ENCODE measurements around the gene DPEP1. TPM values are rescaled to one million over a fixed set of nuclear protein-coding genes. Genes with fewer than 3 reads are reported as not detected.

DPEP1 gene
- total and polyA plus RNA-seq, 2 donors from 2014 or later = 24.2 to 433 TPM

DNA sequence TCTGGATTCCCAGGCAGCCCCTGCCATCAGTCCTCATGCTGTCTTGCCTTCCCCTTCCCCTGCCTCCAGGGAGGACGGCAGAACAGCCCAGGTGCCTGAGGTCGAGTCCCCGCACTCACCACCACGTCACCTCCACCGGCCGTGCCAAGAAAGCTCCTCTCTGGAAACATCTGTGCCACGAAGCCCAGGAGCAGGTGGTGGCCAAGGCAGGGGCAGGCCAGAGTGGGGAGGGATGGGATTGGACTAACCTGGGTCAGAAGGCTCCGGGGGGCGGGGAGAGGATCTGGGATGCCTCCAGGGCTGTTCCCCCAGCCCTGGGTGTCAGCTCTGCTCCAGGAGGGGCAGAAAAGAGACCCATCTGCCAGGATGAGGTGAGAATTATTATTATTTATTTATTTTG is 7.4 kb upstream of the DPEP1 start:
- TF ChIP-seq, protein P1, sequence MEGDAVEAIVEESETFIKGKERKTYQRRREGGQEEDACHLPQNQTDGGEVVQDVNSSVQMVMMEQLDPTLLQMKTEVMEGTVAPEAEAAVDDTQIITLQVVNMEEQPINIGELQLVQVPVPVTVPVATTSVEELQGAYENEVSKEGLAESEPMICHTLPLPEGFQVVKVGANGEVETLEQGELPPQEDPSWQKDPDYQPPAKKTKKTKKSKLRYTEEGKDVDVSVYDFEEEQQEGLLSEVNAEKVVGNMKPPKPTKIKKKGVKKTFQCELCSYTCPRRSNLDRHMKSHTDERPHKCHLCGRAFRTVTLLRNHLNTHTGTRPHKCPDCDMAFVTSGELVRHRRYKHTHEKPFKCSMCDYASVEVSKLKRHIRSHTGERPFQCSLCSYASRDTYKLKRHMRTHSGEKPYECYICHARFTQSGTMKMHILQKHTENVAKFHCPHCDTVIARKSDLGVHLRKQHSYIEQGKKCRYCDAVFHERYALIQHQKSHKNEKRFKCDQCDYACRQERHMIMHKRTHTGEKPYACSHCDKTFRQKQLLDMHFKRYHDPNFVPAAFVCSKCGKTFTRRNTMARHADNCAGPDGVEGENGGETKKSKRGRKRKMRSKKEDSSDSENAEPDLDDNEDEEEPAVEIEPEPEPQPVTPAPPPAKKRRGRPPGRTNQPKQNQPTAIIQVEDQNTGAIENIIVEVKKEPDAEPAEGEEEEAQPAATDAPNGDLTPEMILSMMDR (IDR thresholded peaks at IDR 0.05; ENCODE audit: borderline replicate concordance, extremely low read depth, insufficient read depth) = no peak

DNA sequence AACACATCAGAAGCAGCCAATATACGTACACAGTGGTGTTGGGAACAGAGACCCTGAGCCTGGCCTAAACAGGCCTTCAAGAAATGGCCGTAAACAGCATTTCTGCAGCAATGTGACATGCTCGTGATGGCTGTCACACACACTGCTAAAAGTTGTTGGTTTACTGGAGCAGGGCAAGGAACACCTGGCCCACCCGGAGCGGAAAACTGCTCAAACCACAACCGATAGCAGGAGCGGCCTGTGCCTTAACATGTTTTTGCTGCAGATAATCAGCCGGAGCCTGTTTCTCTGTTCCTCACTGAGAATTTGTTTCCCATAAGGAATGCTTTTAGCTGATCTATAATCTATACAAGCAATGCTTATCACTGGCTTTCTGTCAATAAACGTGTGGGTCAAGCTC is 6.0 kb upstream of the DPEP1 start:
- H3K4me1 ChIP-seq (ENCODE audit: control insufficient read depth in 2 of 3, insufficient read depth in 2 of 3, low read depth in 1 of 3, low read length in 3 of 3) = peaks cover 0 to 11% (median 7%) of the 10 kb centered on the region in 3 donors
- no peak for DNase-seq
- intact Hi-C loops (cut with DNase I) = no loop called here
- no peaks in the 10 kb centered on the region for H3K36me3 ChIP-seq (ENCODE audit: control insufficient read depth in 2 of 3, insufficient read depth in 3 of 3, low read length in 3 of 3)
- H3K27ac ChIP-seq (ENCODE audit: low read depth in 2 of 2, low read length in 2 of 2) = no peak overlapping the region
- no peak overlapping the region for H3K9ac ChIP-seq (ENCODE audit: low read length in 3 of 3)
- TF ChIP-seq, protein P1 (IDR thresholded peaks at IDR 0.05; ENCODE audit: borderline replicate concordance, extremely low read depth, insufficient read depth) = no peak
- H3K27me3 ChIP-seq (ENCODE audit: control insufficient read depth, insufficient read depth, low read length) = no peaks in the 10 kb centered on the region
- FAIRE-seq = no peak
- H3K9me3 ChIP-seq (ENCODE audit: control insufficient read depth in 2 of 3, insufficient read depth in 1 of 3, low read length in 3 of 3) = no peaks in the 10 kb centered on the region
- H3K4me3 ChIP-seq (ENCODE audit: low read length in 3 of 3) = no peak overlapping the region

More for the DNA sequence above, 7.4 kb upstream of the DPEP1 start:
- H3K27me3 ChIP-seq (ENCODE audit: control insufficient read depth, insufficient read depth, low read length) = no peaks in the 10 kb centered on the region
- no peak for DNase-seq
- H3K27ac ChIP-seq (ENCODE audit: low read depth in 2 of 2, low read length in 2 of 2) = no peak overlapping the region
- H3K4me3 ChIP-seq (ENCODE audit: low read length in 3 of 3) = no peak overlapping the region
- peaks cover 0 to 11% (median 10%) of the 10 kb centered on the region in 3 donors for H3K4me1 ChIP-seq (ENCODE audit: control insufficient read depth in 2 of 3, insufficient read depth in 2 of 3, low read depth in 1 of 3, low read length in 3 of 3)
- no peak overlapping the region for H3K9ac ChIP-seq (ENCODE audit: low read length in 3 of 3)
- H3K36me3 ChIP-seq (ENCODE audit: control insufficient read depth in 2 of 3, insufficient read depth in 3 of 3, low read length in 3 of 3) = no peaks in the 10 kb centered on the region
- intact Hi-C loops (cut with DNase I) = no loop called here
- no peak for FAIRE-seq
- H3K9me3 ChIP-seq (ENCODE audit: control insufficient read depth in 2 of 3, insufficient read depth in 1 of 3, low read length in 3 of 3) = no peaks in the 10 kb centered on the region

DNA sequence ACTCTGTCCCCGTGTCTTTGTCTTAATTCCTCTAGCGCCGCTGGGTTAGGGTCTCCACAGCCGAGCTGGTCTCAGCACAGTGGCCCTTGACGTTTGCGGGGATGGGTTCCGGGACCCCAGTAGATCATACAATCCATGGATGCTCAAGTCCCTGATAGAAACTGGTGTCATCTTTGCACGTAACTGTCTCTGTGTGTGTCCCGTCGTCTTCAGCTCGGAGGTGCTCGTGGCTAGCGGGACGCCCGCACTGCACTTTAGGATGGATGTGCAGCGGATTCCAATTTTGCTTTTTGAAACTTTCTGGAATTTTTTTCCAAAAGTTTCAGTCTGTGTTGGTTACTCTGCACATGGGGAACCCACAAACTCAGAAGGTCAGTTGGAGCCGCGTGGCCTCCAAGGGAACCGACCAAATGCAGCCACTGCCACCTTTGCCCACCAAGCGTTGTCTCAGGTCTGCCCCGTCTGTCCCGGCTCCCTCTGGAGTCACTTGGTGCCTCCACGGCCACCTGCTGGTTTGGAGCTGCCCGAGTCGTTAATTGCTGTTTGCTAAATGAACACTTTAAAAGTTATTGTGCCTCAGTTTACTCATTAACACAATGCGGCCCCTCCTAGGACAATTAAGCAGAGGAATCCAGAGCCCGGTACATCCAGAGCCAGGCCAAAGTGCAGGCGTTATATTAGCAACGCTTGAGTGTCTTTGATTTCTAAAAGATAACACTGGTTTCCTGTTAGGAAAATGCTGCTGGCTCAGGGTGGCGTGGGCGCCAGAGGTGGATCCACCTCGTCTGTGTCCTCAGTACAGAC is 5.3 kb upstream of the DPEP1 start:
- TF ChIP-seq, protein P1 (IDR thresholded peaks at IDR 0.05; ENCODE audit: borderline replicate concordance, extremely low read depth, insufficient read depth) = no peak
- DNase-seq (peak in 2 of 5 donors; percentile 34 to 46), FAIRE-seq (no peak)
- intact Hi-C loops (cut with DNase I) = no loop called here
- Histone ChIP-seq H3K36me3 (ENCODE audit: control insufficient read depth in 2 of 3, insufficient read depth in 3 of 3, low read length in 3 of 3) (no peaks in the 10 kb centered on the region), H3K27ac (ENCODE audit: low read depth in 2 of 2, low read length in 2 of 2) (no peak overlapping the region), H3K9ac (ENCODE audit: low read length in 3 of 3) (no peak overlapping the region), H3K4me1 (ENCODE audit: control insufficient read depth in 2 of 3, insufficient read depth in 2 of 3, low read depth in 1 of 3, low read length in 3 of 3) (peaks cover under 1 to 7% (median 4%) of the 10 kb centered on the region in 3 donors), H3K4me3 (ENCODE audit: low read length in 3 of 3) (no peak overlapping the region), H3K9me3 (ENCODE audit: control insufficient read depth in 2 of 3, insufficient read depth in 1 of 3, low read length in 3 of 3) (no peaks in the 10 kb centered on the region), H3K27me3 (ENCODE audit: control insufficient read depth, insufficient read depth, low read length) (no peaks in the 10 kb centered on the region)
